GM12875 (cell line): Measurements from ENCODE around the gene DNAH11.

Experiments
- H3K4me3 ChIP-seq: one replicate; pipeline ENCODE4 v1.5.1; 2011; ENCODE audit warnings: low read depth, low read length, control low read depth
- CTCF ChIP-seq: IDR thresholded peaks from 2 replicates; pipeline ENCODE4 v1.5.1; 2011; ENCODE audit warnings: low read depth, mild to moderate bottlenecking, control low read depth, inconsistent platforms, low read length, moderate library complexity, borderline replicate concordance; ENCODE audit not compliant: insufficient read depth

Gene DNAH11

DNA sequence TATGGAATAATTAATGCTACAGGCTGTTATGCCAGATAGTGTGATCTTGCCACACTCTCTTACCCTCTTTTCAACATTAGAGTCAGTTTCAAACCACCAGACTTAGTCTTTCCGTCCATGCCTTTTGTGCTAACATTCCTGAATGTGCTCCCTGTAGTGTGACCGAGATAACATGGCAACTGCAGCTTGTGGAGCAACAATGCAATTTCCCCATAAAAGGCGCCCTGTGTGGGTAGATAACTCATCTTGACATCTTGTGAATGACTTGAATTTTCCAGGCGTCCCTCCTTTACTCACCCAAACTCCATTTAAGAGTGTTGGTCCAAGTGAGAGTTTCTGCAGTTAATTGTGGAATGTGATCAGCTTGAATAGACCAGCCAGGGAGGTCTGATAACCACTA, 99.6 kb downstream of the DNAH11 start:
- no peak overlapping the region for H3K4me3 ChIP-seq
- no peak for TF ChIP-seq CTCF

DNA sequence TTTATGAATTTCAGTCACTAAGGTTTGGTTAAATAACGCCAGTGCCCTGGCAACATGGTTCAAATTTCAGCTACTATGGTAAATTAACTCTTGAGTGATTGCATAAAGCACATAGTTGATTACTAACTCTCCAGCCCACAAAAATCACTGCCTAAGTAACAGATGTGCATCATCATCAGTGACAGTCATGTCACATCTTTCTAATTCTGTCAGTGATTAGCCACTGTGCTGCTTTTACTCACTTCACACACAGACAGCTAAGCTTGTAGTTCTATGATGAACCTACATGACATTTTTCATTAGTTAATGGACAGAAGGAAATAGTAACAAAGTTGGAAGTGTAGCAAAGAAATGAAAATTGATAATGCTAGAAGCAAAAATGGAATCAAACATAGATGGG, 108.9 kb downstream of the DNAH11 start:
- H3K4me3 ChIP-seq, result no peak overlapping the region
- no peak for TF ChIP-seq CTCF

DNA sequence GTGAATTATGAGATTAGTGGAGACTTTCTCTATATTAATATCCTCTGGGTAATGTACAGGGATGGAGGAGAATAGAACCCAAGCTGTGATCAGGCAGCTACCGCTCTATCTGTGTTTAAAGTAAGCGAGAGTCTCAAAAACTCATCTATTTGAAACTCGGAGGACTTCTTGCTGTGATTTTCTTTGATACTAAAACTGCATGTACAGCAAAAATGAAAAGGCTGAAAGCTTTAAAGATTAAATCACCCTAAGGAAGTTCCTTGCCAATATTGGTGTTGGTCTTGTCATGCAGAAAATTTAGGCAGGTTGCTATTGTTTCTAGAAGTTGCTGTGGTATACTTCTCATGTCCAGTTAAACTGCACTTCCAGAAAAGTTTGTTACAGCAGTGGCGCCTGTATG, 110.8 kb downstream of the DNAH11 start:
- TF ChIP-seq CTCF, result no peak
- no peak overlapping the region for H3K4me3 ChIP-seq

GRCh38 chr7:21656081-21656480, 113.2 kb downstream of the DNAH11 start:
- TF ChIP-seq CTCF, result no peak
- no peak overlapping the region for H3K4me3 ChIP-seq

GRCh38 chr7:21656796-21657195, 114.0 kb downstream of the DNAH11 start:
- TF ChIP-seq CTCF, result no peak
- H3K4me3 ChIP-seq, result no peak overlapping the region

- TF ChIP-seq CTCF, result no peak
- H3K4me3 ChIP-seq, result no peak overlapping the region
Observed at GRCh38 chr7:21670496-21670895, 127.7 kb downstream of the DNAH11 start.

DNA sequence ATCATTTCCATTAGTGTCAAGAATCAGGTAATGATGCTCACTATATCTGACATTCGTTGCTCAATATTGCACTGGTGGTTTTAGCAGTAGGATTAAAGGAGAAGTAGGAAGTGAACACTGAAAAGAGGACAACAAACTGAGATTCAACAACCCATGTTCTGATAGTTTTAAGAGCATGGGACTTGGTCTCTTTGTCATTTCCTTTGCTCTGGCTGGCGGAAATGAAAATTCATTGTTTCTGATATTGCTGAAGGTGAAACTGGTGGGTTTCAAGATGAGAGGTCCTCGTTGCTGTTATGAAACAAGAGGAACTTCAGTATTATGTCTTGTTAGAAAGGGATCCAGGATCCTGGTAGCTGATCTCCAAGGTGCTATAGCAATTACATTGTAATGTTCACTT, 129.0 kb downstream of the DNAH11 start:
- TF ChIP-seq CTCF, result no peak
- no peak overlapping the region for H3K4me3 ChIP-seq
